NCI-H226 (cell line): ENCODE measurements around the gene ZNF831.

ENCODE experiments used
- DNase-seq: peaks from one replicate; pipeline ENCODE4 v3.0.0-alpha.2; 2015

ZNF831 gene

DNA sequence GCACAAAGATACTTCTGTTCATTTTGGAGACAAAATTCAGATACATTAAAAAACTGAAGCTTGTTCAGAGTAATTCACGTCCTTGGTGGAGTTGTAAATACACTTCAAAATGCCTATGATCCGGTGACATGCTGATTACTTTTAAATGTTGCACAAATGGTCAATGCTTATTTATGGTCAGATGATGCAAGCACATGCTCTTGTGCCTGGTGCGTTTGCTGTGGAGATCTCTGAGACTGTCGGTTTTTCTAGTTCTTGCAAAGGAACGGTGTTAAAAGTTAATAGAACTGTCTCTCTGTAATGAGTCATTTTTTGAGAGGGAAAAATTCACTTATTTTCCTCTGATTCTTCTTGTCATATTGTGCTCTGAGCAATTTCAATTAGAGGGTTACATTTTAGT is 91.6 kb downstream of the ZNF831 start:
- no peak for DNase-seq

GRCh38 chr20:59258221-59258621 is 94.6 kb downstream of the ZNF831 start:
- DNase-seq = no peak

GRCh38 chr20:59259946-59260345 is 96.3 kb downstream of the ZNF831 start:
- DNase-seq = no peak

DNA sequence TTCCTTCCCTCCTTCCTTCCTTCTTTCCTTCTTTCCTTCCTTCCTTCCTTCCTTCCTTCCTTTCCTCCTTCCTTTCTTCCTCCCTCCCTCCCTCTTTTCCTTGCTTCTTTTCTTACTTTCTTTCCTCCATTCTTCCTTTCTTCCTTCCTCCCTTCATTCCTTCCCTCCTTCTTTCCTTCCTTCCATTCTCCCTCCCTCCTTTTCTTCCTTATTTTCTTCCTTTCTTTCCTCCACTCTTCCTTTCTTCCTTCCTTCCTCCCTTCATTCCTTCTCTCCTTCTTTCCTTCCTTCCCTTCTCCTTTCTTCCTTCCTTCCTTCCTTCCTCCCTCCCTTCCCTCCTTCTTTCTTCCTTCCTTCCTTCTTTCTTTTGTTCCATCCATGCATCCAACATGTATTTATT is 101.7 kb downstream of the ZNF831 start:
- DNase-seq = no peak

- DNase-seq = no peak
These were observed 105.2 kb downstream of the ZNF831 start for GRCh38 chr20:59268870-59269269.

DNA sequence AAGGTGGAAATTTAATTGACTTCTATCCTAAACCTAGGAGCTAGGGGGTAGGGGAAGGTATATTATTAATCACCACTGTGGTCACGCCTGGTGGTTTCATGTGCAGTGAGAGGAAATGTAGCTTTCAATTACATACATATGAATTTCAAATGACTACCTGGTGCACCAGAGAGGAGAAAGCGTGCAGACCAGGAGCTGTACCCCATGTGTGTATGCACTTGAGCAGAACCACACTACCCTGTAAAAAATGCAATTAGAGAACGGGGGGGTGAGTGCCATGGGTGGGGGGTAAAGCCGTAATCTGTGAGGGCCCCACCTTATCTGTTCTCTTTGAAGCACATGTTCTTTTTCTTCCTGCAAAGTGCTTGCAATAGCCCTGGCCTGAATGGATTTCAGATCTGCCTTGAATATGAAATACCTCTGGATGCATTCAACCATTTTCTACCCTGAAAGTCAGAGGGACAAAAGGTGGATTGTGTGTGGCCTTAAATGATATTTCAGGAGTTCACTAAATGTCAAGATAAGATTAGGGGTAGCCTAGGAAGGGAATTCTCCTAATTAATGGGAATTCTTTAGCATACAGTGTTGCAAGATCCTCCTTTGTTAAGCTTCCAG is 105.9 kb downstream of the ZNF831 start:
- no peak for DNase-seq

- DNase-seq = no peak
These were observed 106.8 kb downstream of the ZNF831 start for GRCh38 chr20:59270380-59270779.

GRCh38 chr20:59273739-59274357 is 110.2 kb downstream of the ZNF831 start:
- no peak for DNase-seq

GRCh38 chr20:59276938-59277337 is 113.3 kb downstream of the ZNF831 start:
- DNase-seq = no peak

GRCh38 chr20:59284470-59284869 is 120.8 kb downstream of the ZNF831 start:
- DNase-seq = no peak

DNA sequence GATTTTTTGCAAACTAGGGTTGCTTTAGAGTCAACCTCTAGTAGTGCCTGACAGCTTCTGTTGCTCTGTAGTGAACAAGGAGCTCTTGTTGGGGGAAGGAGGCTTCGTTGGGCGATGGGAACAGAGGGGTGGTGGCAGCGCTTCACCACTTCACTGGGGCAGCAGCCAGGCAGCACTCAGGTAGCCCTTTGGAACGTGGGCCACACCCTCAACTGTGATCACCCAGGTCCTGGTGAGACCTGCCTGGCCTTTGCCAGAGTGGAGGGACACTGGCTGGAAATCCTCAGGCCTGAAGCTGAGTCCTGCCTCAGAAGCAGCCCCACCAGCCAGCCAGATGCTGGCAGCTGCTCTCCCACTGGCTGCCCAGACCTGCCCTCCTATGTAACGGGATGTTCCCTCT is 126.4 kb downstream of the ZNF831 start:
- DNase-seq = no peak

GRCh38 chr20:59291740-59292383 is 128.2 kb downstream of the ZNF831 start:
- no peak for DNase-seq

DNA sequence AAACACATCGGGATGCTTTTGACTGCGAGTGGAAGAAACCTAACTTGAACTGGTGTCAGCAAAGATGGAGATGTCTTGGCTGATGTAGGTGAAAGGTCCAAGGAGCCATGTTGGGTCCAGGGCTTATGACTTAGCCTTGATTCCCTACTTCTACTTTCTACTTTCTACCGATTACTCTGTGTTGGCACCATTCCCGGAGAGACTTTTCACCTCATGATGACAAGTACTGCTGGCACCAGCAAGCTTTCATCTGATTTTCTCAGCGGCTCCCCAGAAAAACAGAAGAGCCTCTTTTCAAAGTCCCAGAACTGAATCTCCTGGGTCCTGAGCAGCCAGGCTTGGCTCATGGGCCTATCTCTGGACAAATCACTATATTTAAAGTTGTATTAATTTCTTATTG is 131.9 kb downstream of the ZNF831 start:
- DNase-seq = no peak

GRCh38 chr20:59297686-59298085 is 134.1 kb downstream of the ZNF831 start:
- DNase-seq = no peak

DNA sequence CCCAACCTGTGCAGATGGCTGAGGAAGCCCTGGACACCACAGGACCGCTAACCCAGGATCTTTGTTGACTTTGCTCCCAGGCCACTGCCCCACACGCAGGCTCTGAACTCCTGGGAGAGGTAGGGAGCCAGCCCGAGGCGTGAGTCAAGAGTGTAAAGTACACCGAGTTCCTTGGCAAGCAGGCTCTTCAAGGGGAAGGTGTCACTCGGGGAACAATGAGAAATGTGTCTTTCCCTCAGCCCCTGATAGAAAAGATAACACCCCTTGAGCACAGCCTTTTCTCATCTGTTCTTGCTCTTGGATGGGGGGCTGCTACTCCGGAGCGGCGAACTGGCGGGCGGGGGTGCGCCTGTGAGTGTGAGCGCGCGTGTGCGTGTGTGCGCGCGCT is 136.3 kb downstream of the ZNF831 start:
- DNase-seq = no peak

GRCh38 chr20:59300333-59301081 is 136.9 kb downstream of the ZNF831 start, which contains the start of gene EDN3:
Gene EDN3, plus strand, starts transcription at chr20:59300611. Its CDS starts 202 bp downstream, at chr20:59300813.
- no peak for DNase-seq

DNA sequence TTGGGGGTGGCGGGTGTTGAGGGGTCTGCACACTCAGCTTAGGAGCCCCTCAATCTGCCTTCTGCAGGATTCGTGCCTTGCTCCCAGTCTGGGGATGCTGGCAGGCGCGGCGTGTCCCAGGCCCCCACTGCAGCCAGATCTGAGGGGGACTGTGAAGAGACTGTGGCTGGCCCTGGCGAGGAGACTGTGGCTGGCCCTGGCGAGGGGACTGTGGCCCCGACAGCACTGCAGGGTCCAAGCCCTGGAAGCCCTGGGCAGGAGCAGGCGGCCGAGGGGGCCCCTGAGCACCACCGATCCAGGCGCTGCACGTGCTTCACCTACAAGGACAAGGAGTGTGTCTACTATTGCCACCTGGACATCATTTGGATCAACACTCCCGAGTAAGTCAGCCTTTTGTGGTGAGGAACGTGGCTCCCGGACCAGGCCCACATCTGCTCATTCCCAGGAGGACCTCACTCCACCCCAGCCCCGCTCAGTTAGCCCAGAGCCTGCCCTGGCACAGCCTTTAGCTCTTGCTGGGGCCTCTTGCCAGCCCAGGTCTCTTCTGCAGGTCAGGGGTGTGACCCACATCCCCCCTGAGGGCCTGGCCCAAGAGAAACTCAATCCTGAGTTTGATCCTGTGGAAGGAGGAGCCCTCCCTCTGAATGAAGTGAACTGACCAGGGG is 137.9 kb downstream of the ZNF831 start:
- DNase-seq = no peak

DNA sequence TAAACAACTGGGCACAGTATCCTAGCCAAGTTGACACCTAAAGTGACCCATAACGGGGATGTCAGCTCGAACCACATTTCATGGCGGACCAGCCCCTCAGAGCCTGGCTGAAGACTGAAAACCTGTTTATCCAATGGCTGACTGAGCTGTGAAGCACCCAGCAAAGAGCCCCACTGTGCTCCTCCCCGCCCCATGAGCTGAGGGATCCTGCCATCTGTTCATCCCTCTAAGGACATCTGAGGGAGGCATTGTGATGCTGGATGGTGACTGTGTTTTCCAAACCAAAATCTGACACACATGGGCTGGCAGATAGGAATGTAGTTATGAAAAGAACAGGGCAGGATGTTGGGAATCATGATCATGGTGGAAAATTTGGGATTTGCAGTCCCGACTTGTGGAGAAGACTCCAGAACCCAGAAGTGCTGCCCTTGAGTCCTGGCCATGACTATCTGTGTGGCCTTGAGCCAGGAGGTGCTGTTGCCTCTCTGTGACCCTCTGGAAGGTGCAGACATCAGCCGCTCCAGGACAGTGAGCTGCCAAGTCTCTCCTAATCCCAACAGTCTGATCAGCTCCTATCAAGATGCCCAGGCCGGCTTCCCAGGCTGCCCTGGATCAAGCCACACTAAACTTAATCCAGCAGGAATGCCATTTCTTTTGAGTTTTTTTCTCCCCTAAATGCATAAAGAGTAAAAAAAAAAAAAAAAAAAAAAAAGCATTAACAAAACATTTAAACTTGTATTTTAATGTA is 142.5 kb downstream of the ZNF831 start:
- DNase-seq = no peak

GRCh38 chr20:59307270-59307669 is 143.6 kb downstream of the ZNF831 start:
- no peak for DNase-seq
